ENCODE measurements around the gene SNX18. TPM values are rescaled to one million over a fixed set of nuclear protein-coding genes. Genes with fewer than 3 reads are reported as not detected.
A peak's percentile ranks its signal among the peaks of the same experiment; 100 is the strongest.
"Not testable (repeated sequence)": the region's sequence is repeated elsewhere in the genome, so short reads cannot be mapped to it uniquely, and the experiment has no call there.

Gene SNX18
- total RNA-seq, 2 donors from 2014 or later = 19.8 to 31.8 TPM

DNA sequence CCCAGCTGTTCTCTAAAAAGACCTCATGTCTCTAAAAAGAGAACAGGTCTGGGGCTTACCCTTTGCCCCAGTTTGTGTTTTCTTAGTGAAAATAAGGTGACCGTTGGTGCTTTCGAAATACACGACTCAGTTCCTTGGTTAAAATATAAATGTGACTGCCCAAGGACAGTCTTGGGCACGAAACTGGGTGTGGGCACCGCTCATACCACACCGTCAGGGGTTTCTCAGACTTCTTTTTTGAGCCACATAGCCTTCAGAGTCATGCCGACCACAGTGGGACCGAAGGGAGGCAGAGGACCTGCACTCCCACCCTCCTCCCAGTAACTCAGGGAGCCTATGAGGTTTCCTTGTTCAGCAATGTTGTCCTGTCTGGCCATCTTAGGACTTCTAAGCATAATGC, 6.5 kb downstream of the SNX18 start:
- DNase-seq (ENCODE audit: low spot score) (no peak), ATAC-seq (peak in 1 of 2 donors; percentile 55)
- Mint-ChIP-seq H3K27ac (peak overlapping the region; percentile 90 to 95), H3K27me3 (no peaks in the 10 kb centered on the region), H3K36me3 (peaks cover 6% of the 10 kb centered on the region), H3K4me3 (peak overlapping the region; percentile 87), H3K9me3 (no peaks in the 10 kb centered on the region), H3K4me1 (ENCODE audit: low read depth in 2 of 2) (peaks cover 46 to 56% of the 10 kb centered on the region in 2 donors)

- no peaks in the 10 kb centered on the region for H3K9me3 Mint-ChIP-seq
- H3K36me3 Mint-ChIP-seq = peaks cover 2% of the 10 kb centered on the region
- H3K27ac Mint-ChIP-seq = peak overlapping the region; percentile 90 to 95
- DNase-seq (ENCODE audit: low spot score) (no peak), ATAC-seq (peak in 1 of 2 donors; percentile 3)
- no peaks in the 10 kb centered on the region for H3K27me3 Mint-ChIP-seq
- peak overlapping the region; percentile 87 for H3K4me3 Mint-ChIP-seq
- peaks cover 40 to 49% of the 10 kb centered on the region in 2 donors for H3K4me1 Mint-ChIP-seq (ENCODE audit: low read depth in 2 of 2)
Observed at GRCh38 chr5:54524704-54525103, 7.1 kb downstream of the SNX18 start.

DNA sequence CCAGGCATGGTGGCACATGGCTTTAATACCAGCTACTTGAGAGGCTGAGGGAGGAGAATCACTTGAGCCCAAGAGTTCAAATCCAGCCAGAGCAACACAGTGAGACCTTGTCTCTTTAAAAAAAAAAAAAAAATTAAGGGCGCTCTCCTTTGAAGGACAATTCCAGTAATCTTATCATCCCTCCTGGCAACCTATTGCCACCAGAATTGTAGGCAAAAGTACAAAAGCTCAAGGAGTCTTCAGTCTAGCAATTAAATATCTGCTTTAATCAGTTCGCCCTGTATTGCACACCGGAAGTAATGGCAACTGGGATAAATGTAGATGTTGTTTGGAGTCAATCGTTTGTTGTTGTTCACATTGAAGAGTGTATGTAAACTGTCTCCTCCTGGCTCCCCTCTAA, 7.7 kb downstream of the SNX18 start:
- Mint-ChIP-seq H3K4me1 (ENCODE audit: low read depth in 2 of 2) (peaks cover 42 to 49% of the 10 kb centered on the region in 2 donors), H3K27ac (peak overlapping the region; percentile 90 to 95), H3K9me3 (no peaks in the 10 kb centered on the region), H3K4me3 (peak overlapping the region; percentile 7), H3K27me3 (no peaks in the 10 kb centered on the region), H3K36me3 (no peaks in the 10 kb centered on the region)
- DNase-seq (ENCODE audit: low spot score) = no peak
- ATAC-seq = no peak

- DNase-seq (ENCODE audit: low spot score) (no peak), ATAC-seq (no peak)
- H3K4me1 Mint-ChIP-seq (ENCODE audit: low read depth in 2 of 2) = peaks cover 38 to 46% of the 10 kb centered on the region in 2 donors
- no peak overlapping the region for H3K4me3 Mint-ChIP-seq
- H3K36me3 Mint-ChIP-seq = no peaks in the 10 kb centered on the region
- no peaks in the 10 kb centered on the region for H3K27me3 Mint-ChIP-seq
- H3K9me3 Mint-ChIP-seq = no peaks in the 10 kb centered on the region
- peak overlapping the region; percentile 90 to 95 for H3K27ac Mint-ChIP-seq
Observed at GRCh38 chr5:54525692-54526091, 8.1 kb downstream of the SNX18 start.

DNA sequence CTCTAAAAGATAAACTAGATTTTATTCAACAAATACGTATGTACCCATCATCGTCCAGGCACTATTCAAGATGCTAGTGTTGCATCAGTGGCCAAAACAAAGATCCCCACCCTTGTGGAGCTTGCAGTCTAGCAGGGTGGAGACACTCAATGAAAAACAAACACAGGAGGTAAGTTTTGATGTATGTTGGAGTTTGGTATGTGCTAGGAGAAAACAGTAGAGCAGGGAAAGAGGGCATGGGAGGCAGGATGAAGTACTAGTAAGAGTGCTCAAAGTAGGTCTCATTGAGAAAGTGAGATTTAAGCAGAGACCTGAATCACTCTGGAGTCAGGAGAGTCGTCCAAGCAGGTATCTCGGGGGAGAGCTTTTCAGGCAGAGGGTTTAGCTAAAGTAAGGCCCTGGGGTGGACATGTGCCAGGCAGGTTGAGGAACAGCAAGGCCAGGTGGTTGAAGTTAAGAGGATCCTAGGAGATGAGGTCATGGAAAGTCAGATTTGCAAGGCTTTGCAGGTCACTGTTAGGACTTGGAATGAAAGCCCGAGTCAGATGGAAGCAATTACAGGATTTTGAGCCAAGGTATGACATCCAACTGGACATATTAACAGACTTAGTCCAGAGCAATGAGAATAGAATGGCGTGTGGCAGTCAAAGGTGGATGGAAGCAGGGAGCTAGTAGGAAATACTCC, 9.2 kb downstream of the SNX18 start:
- Mint-ChIP-seq H3K4me3 (no peak overlapping the region), H3K4me1 (ENCODE audit: low read depth in 2 of 2) (peaks cover 41 to 45% of the 10 kb centered on the region in 2 donors), H3K9me3 (no peaks in the 10 kb centered on the region), H3K27ac (no peak overlapping the region), H3K27me3 (no peaks in the 10 kb centered on the region), H3K36me3 (no peaks in the 10 kb centered on the region)
- ATAC-seq (no peak), DNase-seq (ENCODE audit: low spot score) (no peak)

DNA sequence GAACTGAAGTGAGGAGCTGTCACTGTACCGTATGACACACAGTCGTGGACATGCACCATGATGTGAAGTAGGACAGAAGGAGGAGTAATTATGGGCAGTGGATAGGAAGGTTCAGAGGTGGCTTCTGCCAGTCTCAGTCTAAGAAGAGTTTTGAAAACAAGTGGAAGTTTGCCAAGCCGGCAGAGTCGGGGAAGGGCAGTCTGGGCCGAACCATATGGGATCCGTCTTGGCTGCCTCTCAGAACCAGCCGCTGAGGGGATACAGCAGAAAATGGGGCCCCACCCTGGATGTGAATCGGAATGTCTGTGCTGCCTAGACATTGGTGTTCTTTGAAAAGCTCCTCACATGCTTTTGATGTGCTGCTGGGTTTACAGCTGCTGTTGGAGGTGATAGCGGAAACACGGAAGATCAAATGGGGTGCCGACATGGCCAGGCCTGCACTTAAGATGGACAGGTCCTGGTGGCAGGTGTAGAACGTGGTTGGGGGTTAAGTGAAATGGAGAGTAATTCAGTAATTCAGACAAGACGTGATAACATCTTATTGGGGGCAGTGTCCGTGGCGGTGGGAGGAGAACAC, 11.2 kb downstream of the SNX18 start:
- Mint-ChIP-seq H3K27ac (no peak overlapping the region), H3K9me3 (no peaks in the 10 kb centered on the region), H3K4me3 (no peak overlapping the region), H3K36me3 (no peaks in the 10 kb centered on the region), H3K4me1 (ENCODE audit: low read depth in 2 of 2) (peaks cover 30 to 37% of the 10 kb centered on the region in 2 donors), H3K27me3 (no peaks in the 10 kb centered on the region)
- ATAC-seq (peak in 1 of 2 donors; percentile 26), DNase-seq (ENCODE audit: low spot score) (no peak)

GRCh38 chr5:54529565-54529964, 12.0 kb downstream of the SNX18 start:
- DNase-seq (ENCODE audit: low spot score) = no peak
- H3K4me3 Mint-ChIP-seq = no peak overlapping the region
- H3K9me3 Mint-ChIP-seq = no peaks in the 10 kb centered on the region
- no peak for ATAC-seq
- peaks cover 30 to 37% of the 10 kb centered on the region in 2 donors for H3K4me1 Mint-ChIP-seq (ENCODE audit: low read depth in 2 of 2)
- H3K36me3 Mint-ChIP-seq = no peaks in the 10 kb centered on the region
- H3K27me3 Mint-ChIP-seq = no peaks in the 10 kb centered on the region
- peak overlapping the region; percentile 38 to 40 for H3K27ac Mint-ChIP-seq

GRCh38 chr5:54531546-54531945, 14.0 kb downstream of the SNX18 start:
- no peak for DNase-seq (ENCODE audit: low spot score)
- Mint-ChIP-seq H3K27me3 (no peaks in the 10 kb centered on the region), H3K9me3 (no peaks in the 10 kb centered on the region), H3K27ac (peak overlapping the region; percentile 63 to 83), H3K4me1 (ENCODE audit: low read depth in 2 of 2) (peaks cover 37 to 46% of the 10 kb centered on the region in 2 donors), H3K36me3 (no peaks in the 10 kb centered on the region), H3K4me3 (peak overlapping the region; percentile 63)
- peak in 1 of 2 donors; percentile 55 for ATAC-seq

GRCh38 chr5:54533541-54534190, 16.1 kb downstream of the SNX18 start:
- peak overlapping the region; percentile 7 for H3K4me3 Mint-ChIP-seq
- H3K4me1 Mint-ChIP-seq (ENCODE audit: low read depth in 2 of 2) = peaks cover 52 to 66% of the 10 kb centered on the region in 2 donors

DNA sequence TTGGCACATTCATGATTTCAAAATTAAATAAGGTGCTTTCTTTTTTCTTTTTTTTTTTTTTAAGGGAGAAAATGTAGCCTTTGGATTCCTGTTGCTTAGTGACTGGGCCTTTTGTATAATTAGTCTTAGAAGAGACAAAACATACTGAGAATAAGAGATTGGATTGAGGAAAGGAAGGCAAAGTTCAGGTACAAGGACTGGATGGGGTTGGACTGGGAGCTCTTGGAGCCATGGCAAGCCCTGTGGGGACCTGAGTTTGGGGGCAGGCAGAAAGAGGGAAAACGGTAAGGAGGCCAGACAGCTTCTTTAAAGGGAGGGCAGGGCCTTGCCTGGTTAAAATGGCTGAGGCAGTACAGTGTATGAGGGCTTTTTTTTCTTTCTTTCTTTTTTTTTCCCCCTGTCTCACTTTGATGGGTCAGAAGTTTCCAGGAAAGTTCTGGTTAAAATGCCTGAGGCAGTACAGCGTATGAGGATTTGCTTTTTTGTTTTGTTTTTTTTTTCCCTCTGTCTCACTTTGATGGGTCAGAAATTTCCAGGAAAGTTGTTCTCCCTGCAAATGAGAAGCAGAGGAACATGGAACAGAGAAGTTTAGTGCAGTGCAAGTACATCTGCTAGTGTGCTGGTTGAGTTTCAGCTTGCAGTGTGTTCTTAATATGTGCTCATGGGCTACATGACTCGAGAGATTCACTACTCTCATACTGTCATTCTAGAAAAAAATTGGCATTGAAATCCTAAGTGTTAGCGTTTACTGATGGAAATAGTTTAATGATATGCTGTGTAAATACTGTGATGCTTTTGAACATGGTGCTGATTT, 16.8 kb downstream of the SNX18 start:
- Mint-ChIP-seq H3K36me3 (no peaks in the 10 kb centered on the region), H3K4me1 (ENCODE audit: low read depth in 2 of 2) (peaks cover 57 to 73% of the 10 kb centered on the region in 2 donors), H3K4me3 (peak overlapping the region; percentile 5), H3K27ac (peak overlapping the region; percentile 73 to 77), H3K9me3 (no peaks in the 10 kb centered on the region), H3K27me3 (no peaks in the 10 kb centered on the region)
- no peak for DNase-seq (ENCODE audit: low spot score)
- no peak for ATAC-seq

More at GRCh38 chr5:54533541-54534190, 16.1 kb downstream of the SNX18 start:
- Mint-ChIP-seq H3K27me3 (no peaks in the 10 kb centered on the region), H3K27ac (peak overlapping the region; percentile 73 to 77), H3K36me3 (no peaks in the 10 kb centered on the region), H3K9me3 (no peaks in the 10 kb centered on the region)
- DNase-seq (ENCODE audit: low spot score) (no peak), ATAC-seq (peak in 1 of 2 donors; percentile 32)

- ATAC-seq = no peak
- H3K27ac Mint-ChIP-seq = no peak overlapping the region
- no peak for DNase-seq (ENCODE audit: low spot score)
- H3K27me3 Mint-ChIP-seq = no peaks in the 10 kb centered on the region
- H3K4me1 Mint-ChIP-seq (ENCODE audit: low read depth in 2 of 2) = peaks cover 54 to 71% of the 10 kb centered on the region in 2 donors
- no peaks in the 10 kb centered on the region for H3K36me3 Mint-ChIP-seq
- H3K4me3 Mint-ChIP-seq = no peak overlapping the region
- no peaks in the 10 kb centered on the region for H3K9me3 Mint-ChIP-seq
Observed at GRCh38 chr5:54535149-54535844, 17.7 kb downstream of the SNX18 start.

DNA sequence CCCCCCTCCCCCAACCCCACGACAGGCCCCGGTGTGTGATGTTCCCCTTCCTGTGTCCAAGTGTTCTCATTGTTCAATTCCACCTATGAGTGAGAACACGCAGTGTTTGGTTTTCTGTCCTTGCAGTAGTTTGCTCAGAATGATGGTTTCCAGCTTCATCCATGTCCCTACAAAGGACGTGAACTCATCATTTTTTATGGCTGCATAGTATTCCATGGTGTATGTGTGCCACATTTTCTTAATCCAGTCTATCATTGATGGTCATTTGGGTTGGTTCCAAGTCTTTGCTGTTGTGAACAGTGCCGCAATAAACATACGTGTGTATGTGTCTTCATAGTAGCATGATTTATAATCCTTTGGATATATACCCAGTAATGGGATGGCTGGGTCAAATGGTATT, 18.8 kb downstream of the SNX18 start:
- DNase-seq (ENCODE audit: low spot score); H3K9me3 Mint-ChIP-seq; H3K36me3 Mint-ChIP-seq; ATAC-seq; H3K27me3 Mint-ChIP-seq: not testable (repeated sequence)
- peak overlapping the region; percentile 67 to 86 for H3K27ac Mint-ChIP-seq
- H3K4me1 Mint-ChIP-seq (ENCODE audit: low read depth in 2 of 2) = peaks cover 49 to 67% of the 10 kb centered on the region in 2 donors
- peak overlapping the region; percentile 5 for H3K4me3 Mint-ChIP-seq

DNA sequence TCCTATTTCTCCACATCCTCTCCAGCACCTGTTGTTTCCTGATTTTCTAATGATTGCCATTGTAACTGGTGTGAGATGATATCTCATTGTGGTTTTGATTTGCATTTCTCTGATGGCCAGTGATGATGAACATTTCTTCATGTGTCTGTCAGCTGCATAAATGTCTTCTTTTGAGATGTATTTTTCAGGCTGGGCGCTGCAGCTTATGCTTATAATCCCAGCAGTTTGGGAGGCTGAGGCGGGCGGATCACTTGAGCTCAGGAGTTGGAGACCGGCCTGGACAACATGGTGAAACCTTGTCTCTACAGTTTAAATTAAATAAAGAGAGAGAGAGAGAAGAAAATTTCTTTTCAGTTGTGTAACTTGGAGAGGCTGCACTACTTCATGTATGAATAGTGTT, 19.3 kb downstream of the SNX18 start:
- ATAC-seq; DNase-seq (ENCODE audit: low spot score); H3K9me3 Mint-ChIP-seq; H3K27me3 Mint-ChIP-seq; H3K36me3 Mint-ChIP-seq: not testable (repeated sequence)
- peak overlapping the region; percentile 5 for H3K4me3 Mint-ChIP-seq
- peak overlapping the region; percentile 67 to 86 for H3K27ac Mint-ChIP-seq
- peaks cover 49 to 64% of the 10 kb centered on the region in 2 donors for H3K4me1 Mint-ChIP-seq (ENCODE audit: low read depth in 2 of 2)

Measured in natural killer cell treated with Interleukin-12 subunit alpha and Interleukin-12 subunit beta and Interleukin-15 and Interleukin-18, amount 100 ng/mL, for 72 hours (primary cell).